Measurements from ENCODE around the gene GNB3.

The GNB3 gene

DNA sequence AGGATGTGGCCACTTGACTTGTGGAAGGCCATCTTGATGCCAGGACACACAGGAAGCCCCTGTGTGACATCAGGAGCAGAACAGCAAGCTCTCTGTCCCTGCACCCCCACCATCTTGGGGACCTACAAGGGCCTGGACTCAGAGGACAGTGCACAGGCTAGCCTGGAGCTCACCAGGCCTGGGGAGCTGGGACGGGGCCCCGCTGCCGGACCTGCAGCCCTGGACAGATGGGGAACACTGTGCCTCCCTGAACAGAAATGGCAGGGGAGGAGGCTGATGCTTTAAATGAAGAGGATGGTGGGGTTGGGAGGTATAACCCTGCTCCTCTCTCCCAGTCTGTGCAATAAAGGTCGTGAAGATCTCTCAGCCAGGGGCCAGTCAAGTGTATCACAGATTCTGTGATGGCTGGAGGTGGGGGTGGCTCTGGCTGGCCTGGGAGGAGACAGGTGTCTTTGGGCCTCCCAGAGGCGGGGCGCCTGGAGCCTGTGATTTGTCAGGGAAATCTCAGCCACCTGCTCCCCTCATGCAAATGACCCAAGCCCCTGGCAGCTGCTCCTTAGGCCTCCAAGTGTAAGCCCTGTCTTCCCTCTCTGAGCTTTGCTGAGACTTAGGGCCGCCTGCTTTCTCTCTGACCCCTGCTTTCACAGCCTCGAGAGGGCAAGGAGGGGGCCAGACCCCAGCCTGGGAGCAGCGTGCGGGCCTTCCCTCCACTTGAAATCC is 1.1 kb upstream of the GNB3 start:
- no peak for DNase-seq

DNA sequence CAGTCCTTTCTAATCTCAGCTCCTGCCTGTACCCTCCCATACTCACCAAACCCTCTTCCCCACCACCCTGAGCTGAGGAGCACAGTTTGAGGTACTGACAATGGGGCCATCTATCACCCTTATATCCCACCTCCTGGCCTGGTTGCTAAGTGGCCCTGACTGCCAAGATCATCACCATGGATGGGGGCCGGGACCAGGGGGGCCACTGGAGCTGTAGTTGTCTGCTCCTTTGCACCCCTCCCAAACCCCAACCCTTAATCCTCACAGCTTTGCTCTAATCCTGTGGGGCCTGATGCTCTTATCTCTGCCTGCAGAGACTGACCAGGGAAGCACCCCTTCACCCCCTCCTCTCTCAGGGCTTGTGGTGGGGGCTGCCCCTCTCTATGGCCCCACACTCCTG is 395 bp upstream of the GNB3 start:
- DNase-seq, result peak; percentile 60

DNA sequence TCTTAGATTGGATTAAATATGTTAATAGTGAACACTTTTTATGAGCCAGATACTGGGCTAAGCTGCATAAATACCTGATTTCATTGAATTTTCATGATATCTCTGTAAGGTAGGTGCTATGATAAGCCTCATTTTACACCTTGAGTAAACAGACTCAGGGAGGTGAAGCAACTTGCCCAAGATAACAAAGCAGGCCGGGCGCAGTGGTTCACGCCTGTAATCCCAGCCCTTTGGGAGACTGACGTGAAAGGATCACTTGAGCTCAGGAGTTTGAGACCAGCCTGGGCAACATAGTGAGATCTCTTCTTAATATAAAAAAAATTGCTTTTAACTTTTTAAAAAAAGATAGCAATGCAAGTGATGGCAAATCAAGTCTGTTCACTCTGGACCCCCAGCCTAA is 1.4 kb downstream of the GNB3 start:
- DNase-seq, result no peak

DNA sequence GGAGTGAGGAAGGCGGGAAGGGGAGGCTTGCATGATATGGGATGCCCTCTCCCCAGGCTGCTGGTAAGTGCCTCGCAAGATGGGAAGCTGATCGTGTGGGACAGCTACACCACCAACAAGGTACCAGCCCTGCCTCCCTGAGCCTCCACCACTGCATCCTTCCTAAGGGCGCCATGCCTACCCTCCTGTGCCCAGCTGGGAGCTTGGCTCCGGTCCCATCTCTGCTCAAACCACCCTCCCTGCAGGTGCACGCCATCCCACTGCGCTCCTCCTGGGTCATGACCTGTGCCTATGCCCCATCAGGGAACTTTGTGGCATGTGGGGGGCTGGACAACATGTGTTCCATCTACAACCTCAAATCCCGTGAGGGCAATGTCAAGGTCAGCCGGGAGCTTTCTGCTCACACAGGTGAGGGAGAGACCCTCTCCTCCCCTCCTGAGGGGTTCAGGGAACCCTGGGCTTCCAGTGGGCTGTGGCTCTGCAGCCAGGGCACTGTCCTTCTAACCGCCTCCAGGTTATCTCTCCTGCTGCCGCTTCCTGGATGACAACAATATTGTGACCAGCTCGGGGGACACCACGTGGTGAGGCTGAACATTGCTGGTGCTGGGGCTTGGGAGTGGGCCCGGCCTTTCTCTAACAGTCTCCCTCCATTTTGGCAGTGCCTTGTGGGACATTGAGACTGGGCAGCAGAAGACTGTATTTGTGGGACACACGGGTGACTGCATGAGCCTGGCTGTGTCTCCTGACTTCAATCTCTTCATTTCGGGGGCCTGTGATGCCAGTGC is 2.6 kb downstream of the GNB3 start:
- DNase-seq, result peak; percentile 63

DNA sequence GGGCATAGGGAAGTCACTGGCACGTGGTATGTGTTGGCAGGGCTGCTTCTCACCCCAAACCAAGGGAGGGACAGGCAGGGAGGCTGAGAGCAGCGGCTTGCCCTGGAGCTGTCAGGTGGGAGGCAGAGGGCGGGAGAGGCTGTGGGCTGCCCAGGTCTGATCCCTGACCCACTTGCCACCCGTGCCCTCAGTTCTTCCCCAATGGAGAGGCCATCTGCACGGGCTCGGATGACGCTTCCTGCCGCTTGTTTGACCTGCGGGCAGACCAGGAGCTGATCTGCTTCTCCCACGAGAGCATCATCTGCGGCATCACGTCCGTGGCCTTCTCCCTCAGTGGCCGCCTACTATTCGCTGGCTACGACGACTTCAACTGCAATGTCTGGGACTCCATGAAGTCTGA is 4.7 kb downstream of the GNB3 start:
- no peak for DNase-seq

DNA sequence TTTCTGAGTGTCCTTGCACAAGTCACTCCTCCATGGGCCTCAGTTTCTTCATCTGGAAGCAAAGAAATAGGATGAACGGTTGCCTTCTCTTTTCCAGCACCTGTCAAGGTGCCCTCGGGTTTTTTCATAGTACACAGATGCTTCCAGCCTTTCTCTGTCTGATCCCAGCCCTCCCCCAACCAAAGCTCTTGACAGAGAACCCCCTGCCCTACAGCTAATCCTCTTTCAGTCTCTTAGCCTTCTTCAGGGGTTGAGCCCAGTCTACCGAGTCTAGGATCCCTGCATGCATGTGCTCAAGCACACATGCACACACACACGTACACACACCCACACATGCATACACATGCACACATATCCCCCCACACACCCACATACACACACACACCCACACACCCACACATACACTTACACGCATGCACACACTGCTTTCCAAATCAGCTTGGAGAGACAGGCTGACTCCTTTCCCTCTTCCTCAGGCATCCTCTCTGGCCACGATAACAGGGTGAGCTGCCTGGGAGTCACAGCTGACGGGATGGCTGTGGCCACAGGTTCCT is 5.7 kb downstream of the GNB3 start:
- DNase-seq, result no peak

DNA sequence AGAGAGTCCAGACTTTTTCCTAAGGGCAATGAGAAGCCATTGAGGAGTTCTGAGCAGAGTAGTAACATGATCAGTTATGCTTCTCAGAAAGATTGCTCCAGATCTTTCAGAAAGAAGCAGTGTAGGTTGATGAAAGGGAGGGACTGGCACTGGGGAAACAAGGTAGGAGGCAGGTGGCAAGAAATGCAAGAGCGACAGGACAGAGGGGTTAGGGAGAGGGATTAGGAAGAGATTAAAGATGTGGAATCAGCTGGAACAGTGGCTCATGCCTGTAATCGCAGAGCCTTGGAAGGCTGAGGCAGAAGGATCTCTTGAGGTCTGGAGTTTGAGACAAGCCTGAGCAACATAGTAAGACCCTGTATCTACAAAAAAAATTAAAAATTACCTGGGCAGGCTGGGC is 7.0 kb downstream of the GNB3 start:
- DNase-seq, result no peak

DNA sequence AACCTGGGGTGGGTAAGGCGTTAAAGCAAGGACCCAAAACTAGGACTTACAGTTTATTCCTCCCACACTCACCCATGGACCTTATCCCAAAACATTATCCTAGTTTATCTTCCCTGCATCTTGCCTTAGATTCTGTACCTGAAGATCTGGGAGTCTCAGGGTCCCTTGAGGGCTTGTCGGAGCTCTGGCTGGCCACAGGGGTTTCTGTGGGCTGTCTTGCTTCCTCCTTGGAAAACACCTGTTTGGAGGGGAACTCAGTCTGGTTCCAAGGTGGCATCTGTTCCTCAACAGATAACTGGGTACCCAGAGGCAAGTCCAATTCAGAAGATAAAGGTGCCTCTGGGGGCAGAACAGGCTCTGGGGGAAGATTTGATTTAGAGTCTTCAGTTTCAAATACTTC is 8.7 kb downstream of the GNB3 start:
- DNase-seq, result no peak

DNA sequence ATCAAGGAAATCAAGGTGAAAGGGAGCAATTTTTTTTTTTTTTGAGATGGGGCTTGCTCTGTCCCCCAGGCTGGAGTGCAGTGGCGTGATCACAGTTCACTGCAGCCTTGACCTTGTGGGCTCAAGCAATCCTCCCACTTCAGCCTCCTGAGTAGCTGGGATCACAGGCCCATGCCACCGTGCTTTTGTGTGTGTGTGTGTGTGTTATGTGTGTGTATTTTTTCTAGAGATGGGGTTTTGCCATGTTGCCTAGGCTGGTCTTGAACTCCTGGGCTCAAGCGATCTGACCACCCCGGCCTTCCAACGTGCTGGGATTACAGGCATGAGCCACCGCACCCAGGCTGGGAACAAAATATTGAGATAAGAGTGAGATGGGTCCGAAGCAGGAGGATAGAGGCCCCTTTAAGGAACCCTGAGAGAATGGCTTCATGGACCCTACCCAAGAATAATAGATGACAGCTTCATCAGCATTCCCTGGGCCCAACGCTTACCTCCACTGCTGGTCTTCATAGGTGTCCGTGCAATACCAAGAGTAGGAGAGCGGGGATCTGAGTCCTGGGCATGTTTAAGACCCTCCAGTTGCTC is 9.3 kb downstream of the GNB3 start:
- no peak for DNase-seq

DNA sequence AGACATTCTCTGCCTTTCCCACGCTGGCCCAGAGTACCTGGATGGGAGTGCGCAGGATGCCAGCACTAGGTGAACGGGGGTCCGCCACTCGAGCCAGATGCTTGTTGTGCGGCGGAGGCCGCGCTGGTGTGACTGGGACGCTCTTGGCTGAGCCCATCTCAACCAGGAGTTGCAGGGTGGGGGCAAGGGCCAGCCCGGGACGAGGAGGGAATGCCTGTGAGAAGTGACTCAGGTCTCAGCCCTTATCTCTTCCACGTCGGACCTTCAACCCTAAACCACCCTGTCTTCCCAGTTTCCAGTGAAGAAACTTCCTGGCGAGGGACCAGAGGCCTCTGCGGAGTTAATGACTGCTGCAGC is 10.0 kb downstream of the GNB3 start:
- DNase-seq, result no peak

DNA sequence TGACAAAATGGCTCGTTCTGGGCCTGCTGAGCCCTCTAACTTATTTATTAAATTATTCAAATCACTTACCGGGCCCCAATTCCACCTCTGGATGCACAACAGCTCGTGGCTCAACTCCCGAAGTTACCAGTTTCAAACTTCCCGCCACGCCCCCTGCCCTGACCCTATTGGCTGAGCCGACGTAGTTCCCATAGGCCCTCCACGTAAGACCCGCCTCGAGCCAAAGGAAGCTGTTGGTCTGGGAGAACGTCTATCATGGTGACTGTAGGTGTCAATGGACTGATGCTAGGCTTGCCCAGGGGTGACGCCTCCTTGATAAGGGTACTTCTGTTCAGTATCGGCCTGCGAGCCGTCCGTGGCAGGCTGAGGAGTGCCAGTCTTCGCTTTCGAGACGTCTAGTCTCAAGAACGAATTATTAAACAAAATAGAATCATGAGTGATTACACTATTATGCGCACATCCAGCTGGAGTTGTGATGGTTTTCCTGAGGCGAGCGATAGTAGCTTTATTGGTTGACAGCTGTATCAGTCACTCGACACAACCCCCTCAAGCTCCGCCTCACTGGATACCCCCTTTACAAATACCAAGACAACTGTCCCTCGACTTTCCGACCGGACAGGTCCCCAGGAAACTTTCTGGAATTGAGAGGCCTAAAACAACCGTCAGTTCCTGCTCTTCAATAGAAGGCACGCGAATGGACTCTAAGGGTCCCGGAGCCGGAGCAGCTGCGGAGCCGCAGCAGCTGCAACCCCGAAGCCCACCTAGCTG is 10.6 kb downstream of the GNB3 start, which contains the start of gene CDCA3:
Gene CDCA3, minus strand, starts transcription at position 134 of the 768 bp plus-strand sequence. CDS start 334 bp downstream, outside the sequence.
- peak; percentile 99 for DNase-seq

DNA sequence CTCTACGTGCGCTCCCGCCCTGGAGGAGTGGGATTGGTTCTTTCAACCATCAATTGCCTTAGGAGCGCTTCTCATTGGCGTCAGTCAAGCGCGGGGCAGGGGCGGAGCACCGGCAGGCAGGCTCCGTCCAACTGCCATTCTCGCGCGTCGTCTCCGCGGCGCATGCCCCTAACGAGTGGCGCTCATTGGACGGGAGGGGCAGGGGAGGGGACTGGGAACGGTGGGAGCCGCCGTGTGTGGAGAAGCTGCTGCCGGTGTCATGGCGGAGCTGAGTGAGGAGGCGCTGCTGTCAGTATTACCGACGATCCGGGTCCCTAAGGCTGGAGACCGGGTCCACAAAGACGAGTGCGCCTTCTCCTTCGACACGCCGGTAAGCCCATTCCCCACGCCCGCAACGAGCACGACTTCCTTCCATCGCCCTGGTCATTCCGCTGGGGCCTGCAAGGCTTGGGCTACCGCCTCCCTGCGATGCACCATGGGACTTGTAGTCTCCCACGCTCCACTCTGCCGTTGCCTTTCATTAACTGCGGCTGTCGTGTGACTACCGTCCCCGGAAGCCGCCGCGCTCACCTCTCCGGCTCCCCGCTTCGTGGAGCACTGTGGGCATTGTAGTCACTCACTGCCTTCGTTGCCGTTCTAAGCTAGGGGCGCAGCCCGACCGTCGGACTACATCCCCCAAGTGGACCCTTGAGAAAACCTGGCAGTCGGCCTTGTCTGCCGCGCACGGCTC is 11.4 kb downstream of the GNB3 start, which contains the start of gene USP5:
Gene USP5, plus strand, starts transcription at position 230 of the 730 bp plus-strand sequence. Its CDS starts 30 bp downstream, at position 260.
- peak; percentile 100 for DNase-seq

DNA sequence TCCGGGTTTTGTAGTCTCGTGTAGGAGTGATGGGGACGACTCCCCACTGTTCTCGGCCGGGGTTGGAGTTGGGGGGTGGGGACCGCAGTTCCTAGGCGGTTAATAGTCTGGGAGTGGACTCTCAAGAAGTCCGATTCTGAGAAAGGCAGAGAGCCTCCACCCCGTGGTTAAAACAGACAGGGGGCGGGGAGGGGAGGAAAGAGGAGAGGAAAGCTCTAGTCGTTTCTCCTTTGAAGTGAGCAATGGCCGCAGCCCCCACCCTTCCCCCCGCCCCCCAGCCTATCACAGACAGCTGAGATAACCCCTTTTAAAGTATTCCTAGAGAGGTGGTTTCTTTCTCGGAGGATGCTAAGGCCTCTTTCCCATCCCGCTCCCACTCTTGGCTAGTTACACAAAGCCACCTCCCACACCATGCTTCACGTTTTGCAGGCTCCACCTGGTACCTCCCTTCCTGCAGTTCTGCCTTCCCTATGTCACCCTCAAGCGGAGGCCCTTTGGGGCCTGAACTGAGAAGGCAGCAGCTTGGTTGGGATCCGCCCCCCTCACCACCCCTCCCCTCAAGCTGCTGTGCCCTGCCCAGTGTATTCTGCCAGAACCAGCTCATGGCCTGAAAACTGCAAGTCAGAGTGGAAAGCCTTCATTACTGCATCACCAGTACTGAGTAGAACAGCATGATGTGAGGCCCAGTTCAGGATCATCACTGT is 12.1 kb downstream of the GNB3 start:
- peak; percentile 89 for DNase-seq

DNA sequence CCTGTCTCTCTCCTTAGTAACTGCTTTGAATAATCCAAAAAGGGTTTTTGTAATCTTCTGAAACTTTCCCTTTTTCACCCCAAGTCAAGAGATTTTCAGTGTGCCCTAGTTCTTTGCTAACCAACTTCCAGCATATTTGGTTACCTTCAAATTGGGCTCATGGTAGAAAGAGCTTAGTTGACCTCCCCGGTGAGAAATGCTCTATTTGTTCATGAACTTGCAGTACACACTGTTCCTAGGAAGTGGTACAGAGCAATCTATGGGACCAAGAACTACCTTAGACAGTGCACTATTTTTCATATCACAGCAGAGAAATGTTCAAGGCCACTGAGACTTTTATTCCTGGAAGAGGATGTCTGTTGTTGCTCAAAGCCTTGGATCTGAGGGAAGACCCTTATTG is 12.9 kb downstream of the GNB3 start:
- no peak for DNase-seq

DNA sequence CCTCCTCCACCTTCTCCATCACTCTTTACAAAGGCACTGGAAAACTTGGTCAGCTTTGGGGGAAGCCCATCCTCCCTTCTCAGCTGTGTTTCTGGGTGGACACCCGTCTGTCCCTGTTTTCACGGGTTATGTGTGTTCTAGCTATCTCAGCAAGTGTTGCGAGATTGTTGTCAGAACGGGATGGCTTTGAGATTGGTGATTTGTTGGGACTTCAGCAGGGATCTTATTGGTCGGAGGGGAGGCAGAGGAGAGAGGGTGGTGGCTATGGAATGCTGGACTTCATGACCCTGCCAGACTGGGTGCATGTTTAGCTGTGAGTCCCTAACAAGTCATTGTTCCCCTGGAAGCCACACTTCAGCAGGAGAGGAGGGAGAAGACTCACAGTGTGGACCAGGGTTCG is 13.3 kb downstream of the GNB3 start:
- no peak for DNase-seq

DNA sequence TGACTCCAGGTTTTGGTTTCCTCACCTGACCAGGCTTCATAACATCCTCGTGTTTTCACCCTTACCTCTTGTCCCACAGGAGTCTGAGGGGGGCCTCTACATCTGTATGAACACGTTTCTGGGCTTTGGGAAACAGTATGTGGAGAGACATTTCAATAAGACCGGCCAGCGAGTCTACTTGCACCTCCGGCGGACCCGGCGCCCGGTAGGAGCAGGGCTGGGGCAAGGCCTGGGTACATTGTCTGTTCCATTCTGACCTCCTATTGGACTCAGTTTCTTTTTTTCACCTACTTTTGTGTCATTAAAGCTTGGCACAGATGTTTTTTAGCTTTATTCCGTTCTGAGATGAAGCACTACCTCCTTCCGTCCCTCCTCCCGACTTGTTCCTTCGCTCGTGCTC is 14.6 kb downstream of the GNB3 start:
- no peak for DNase-seq

DNA sequence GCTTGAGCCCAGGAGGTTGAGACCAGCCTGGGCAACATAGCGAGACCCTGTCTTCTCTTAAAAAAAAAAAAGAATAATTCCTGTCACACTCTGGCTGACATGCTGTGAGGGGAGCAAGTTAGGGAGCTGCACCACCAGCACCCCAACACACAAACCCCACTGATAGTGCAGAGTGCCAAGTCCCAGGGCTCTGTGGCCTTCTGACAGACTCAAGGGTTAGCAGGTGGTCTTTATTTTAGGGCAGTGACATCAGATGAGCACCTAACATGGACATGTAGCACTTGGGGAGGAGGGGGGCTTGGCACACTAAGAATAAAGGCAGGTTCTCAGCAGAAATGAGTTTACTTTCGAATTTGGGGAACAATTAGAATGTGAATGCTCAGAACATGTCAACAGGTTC is 18.1 kb downstream of the GNB3 start:
- no peak for DNase-seq

DNA sequence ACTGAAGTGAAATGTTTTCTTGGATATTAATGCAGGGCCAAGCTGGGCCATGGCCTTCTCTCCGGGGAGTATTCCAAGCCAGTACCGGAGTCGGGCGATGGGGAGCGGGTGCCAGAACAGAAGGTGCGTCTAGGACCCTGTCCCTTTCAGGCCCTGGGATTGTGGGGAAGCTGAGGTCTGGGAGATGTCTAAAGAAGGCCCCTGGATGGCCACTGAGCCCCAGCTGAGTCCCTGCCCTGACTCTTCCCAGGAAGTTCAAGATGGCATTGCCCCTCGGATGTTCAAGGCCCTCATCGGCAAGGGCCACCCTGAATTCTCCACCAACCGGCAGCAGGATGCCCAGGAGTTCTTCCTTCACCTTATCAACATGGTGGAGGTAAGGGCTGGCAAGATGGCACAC is 19.4 kb downstream of the GNB3 start:
- DNase-seq, result no peak

DNA sequence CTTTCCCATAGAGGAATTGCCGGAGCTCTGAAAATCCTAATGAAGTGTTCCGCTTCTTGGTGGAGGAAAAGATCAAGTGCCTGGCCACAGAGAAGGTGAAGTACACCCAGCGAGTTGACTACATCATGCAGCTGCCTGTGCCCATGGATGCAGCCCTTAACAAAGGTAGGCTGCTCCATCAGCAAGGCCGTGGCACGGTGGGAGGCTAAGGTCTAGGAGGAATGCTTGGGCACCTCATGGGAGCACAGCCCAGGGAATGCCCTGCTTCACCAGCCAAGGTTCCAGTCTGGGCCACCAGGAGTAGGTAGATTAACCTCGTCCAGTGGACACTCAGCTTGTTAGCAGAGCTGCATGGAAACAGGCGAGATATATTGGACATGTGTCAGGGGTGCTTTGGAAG is 20.2 kb downstream of the GNB3 start:
- DNase-seq, result no peak

DNA sequence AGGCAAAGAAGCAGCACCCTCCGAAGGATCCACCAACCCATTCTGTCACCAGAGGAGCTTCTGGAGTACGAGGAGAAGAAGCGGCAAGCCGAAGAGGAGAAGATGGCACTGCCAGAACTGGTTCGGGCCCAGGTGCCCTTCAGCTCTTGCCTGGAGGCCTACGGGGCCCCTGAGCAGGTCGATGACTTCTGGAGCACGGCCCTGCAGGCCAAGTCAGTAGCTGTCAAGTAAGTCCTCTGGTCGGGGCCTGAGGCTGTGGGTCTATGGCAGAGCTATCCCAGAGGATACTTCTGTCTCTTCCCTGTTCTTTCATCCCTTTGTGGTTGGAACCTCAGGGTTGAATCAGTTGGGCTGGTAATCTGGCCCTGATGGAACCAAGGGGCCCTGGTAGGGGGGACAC is 20.7 kb downstream of the GNB3 start:
- no peak for DNase-seq

DNA sequence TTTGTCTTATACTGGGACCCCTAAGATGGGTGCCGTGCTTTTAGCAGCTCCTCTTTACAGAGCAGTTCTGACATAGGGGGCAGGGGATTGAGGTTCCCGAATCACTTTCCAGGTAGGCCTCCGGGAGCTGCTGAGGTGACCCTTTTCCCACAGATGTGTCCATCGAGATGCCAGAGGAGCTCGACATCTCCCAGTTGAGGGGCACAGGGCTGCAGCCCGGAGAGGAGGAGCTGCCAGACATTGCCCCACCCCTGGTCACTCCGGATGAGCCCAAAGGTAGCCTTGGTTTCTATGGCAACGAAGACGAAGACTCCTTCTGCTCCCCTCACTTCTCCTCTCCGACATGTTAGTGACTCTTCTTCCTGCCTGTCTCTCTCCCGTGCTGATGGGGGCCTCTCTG is 22.3 kb downstream of the GNB3 start:
- no peak for DNase-seq

Data from OCI-M1 (cell line).